H1 (cell line): ENCODE measurements around the gene ABHD18. TPM values are rescaled to one million over a fixed set of nuclear protein-coding genes. Genes with fewer than 3 reads are reported as not detected.

Experiments
- polyA plus RNA-seq, 7 experiments: library from polyadenylated mRNA; depleted of rRNA in 3 of 7; stranded (reverse) in 5 of 7; unstranded in 2 of 7; fragments of >200 nt in 5 of 7; fragments of 200-250 nt in 2 of 7; gene quantifications; 1 replicate in 5 of 7; 2 replicates in 1 of 7; 4 replicates in 1 of 7; pipeline versions ENCODE4 v1.2.1 to v1.2.3, GENCODE V29; 2011 to 2013; ENCODE audit warnings: missing spikeins in 2 of 7, mixed read lengths in 2 of 7
- total RNA-seq: library from RNA; stranded (reverse); fragmentation: NEBNext Ultra II Directional; extraction: Animal tissue kit (Norgen Biotek cat#: 25700); gene quantifications from 2 replicates; pipeline ENCODE4 v1.2.1, GENCODE V29; 2021

The ABHD18 gene
- total and polyA plus RNA-seq, 2 of the 8 experiments (the other 6 are each of a cell fraction or from before 2014, with no cell fraction given), result 2.7 to 17.0 TPM

Other genes with a start within 250 kb of the ABHD18 start
- gene SLC25A31, start 235.0 kb upstream of the ABHD18 start, total RNA-seq, result not detected in 2 replicates
- not detected in 2 replicates for gene SLC25A31, start 235.0 kb upstream of the ABHD18 start, polyA plus RNA-seq (2011; rRNA removed)
- gene HSPA4L, start 183.1 kb upstream of the ABHD18 start, total RNA-seq, result 4.6 and 4.7 TPM in 2 replicates
- gene HSPA4L, start 183.1 kb upstream of the ABHD18 start, polyA plus RNA-seq (2011; rRNA removed), result 0.65 and 1.0 TPM in 2 replicates
- gene PLK4, start 84.5 kb upstream of the ABHD18 start, total RNA-seq, result 35.2 and 38.7 TPM in 2 replicates
- gene PLK4, start 84.5 kb upstream of the ABHD18 start, polyA plus RNA-seq (2011; rRNA removed), result 12.5 and 23.3 TPM in 2 replicates
- 15.8 and 24.3 TPM in 2 replicates for gene MFSD8, start 233 bp upstream of the ABHD18 start, total RNA-seq
- gene MFSD8, start 233 bp upstream of the ABHD18 start, polyA plus RNA-seq (2011; rRNA removed), result 7.1 and 9.2 TPM in 2 replicates
- 44.8 and 47.0 TPM in 2 replicates for gene LARP1B, start 95.9 kb downstream of the ABHD18 start, total RNA-seq
- 5.4 and 10.6 TPM in 2 replicates for gene LARP1B, start 95.9 kb downstream of the ABHD18 start, polyA plus RNA-seq (2011; rRNA removed)